SK-N-SH (cell line): ENCODE measurements around the gene GOLT1A. TPM values are rescaled to one million over a fixed set of nuclear protein-coding genes. Genes with fewer than 3 reads are reported as not detected.

Source experiments
- CTCF ChIA-PET: fragments of 300-600, 350-600 bp; formaldehyde crosslinking; extraction: SDS; loops from one replicate; lab custom pipeline; 2021; lab: Yijun Ruan, JAX
- POLR2A ChIA-PET: fragments of 350-600 bp; sonication (Branson Sonifier 250); formaldehyde crosslinking; extraction: SDS; loops from one replicate; lab custom pipeline; 2020; ENCODE audit warnings: antibody characterized with exemption, inconsistent platforms; lab: Yijun Ruan, JAX
- DNase-seq: peaks from one replicate; pipeline ENCODE4 v3.0.0; 2012
- H2AFZ ChIP-seq: fragments of 200-600 bp; sonication (generic); 2 replicates; pipeline ENCODE4 v1.8.1; 2016; ENCODE audit warnings: antibody characterized with exemption, mild to moderate bottlenecking, low read depth
- H3F3A ChIP-seq: fragments of 200-600 bp; sonication (generic); replicated peaks from 2 replicates; pipeline ENCODE3; 2016; ENCODE audit warnings: antibody characterized with exemption, mild to moderate bottlenecking; ENCODE audit not compliant: insufficient read depth
- H3K27ac ChIP-seq, 2 experiments: fragments of 200-500 bp in 1 of 2; fragments of 200-600 bp in 1 of 2; sonication (Bioruptor generic) in 1 of 2; sonication (generic), shearing (Covaris generic) in 1 of 2; 2 replicates each; pipeline versions ENCODE4 v1.5.1 to v1.6.1; 2014 to 2016; ENCODE audit warnings: low read depth in 2 of 2, inconsistent platforms in 1 of 2, low read length in 1 of 2, mild to moderate bottlenecking in 1 of 2, mixed read lengths in 1 of 2
- H3K27me3 ChIP-seq: fragments of 200-600 bp; sonication (generic), shearing (Covaris generic); 2 replicates; pipeline ENCODE4 v1.6.1; 2016; ENCODE audit warnings: mixed run types; ENCODE audit not compliant: insufficient read depth
- H3K36me3 ChIP-seq, 2 experiments: fragments of 200-500 bp in 1 of 2; fragments of 200-600 bp in 1 of 2; sonication (Bioruptor generic) in 1 of 2; sonication (generic) in 1 of 2; replicated peaks in 1 of 2; 2 replicates each; pipeline versions ENCODE3 to v1.5.1; 2014 to 2016; ENCODE audit warnings: low read length in 1 of 2, mild to moderate bottlenecking in 1 of 2; ENCODE audit not compliant: insufficient read depth in 2 of 2, control insufficient read depth in 1 of 2
- H3K4me1 ChIP-seq, 2 experiments: fragments of 200-500 bp in 1 of 2; fragments of 200-600 bp in 1 of 2; sonication (Bioruptor generic) in 1 of 2; sonication (generic), shearing (Covaris generic) in 1 of 2; 2 replicates each; pipeline versions ENCODE4 v1.5.1 to v1.6.1; 2014 to 2016; ENCODE audit warnings: low read depth in 1 of 2, low read length in 1 of 2, mixed run types in 1 of 2; ENCODE audit not compliant: insufficient read depth in 2 of 2, control insufficient read depth in 1 of 2
- H3K4me2 ChIP-seq: fragments of 200-600 bp; sonication (generic), shearing (Covaris generic); 2 replicates; pipeline ENCODE4 v1.6.1; 2017; ENCODE audit warnings: mixed run types
- H3K4me3 ChIP-seq, 2 experiments: fragments of 200-500 bp in 1 of 2; fragments of 200-600 bp in 1 of 2; sonication (Bioruptor generic) in 1 of 2; sonication (generic), shearing (Covaris generic) in 1 of 2; 2 replicates each; pipeline versions ENCODE4 v1.5.1 to v1.8.1; 2014 to 2016; ENCODE audit warnings: low read depth in 2 of 2, inconsistent platforms in 1 of 2, low read length in 1 of 2, mild to moderate bottlenecking in 1 of 2, mixed read lengths in 1 of 2, moderate library complexity in 1 of 2
- H3K79me2 ChIP-seq: fragments of 200-600 bp; sonication (generic); 2 replicates; pipeline ENCODE4 v1.8.1; 2017; ENCODE audit warnings: mild to moderate bottlenecking; ENCODE audit not compliant: insufficient read depth
- H3K9ac ChIP-seq: fragments of 200-600 bp; sonication (generic); 2 replicates; pipeline ENCODE4 v1.6.1; 2017; ENCODE audit warnings: mixed run types
- H3K9me2 ChIP-seq: fragments of 200-600 bp; sonication (generic); 2 replicates; pipeline ENCODE4 v1.6.1; 2017; ENCODE audit warnings: mixed run types
- H3K9me3 ChIP-seq: fragments of 200-600 bp; sonication (generic); 2 replicates; pipeline ENCODE4 v1.6.1; 2017; ENCODE audit warnings: mixed run types, mild to moderate bottlenecking, moderate library complexity
- H4K20me1 ChIP-seq: fragments of 200-600 bp; sonication (generic); 2 replicates; pipeline ENCODE4 v1.6.1; 2017; ENCODE audit warnings: mild to moderate bottlenecking, mixed run types; ENCODE audit not compliant: insufficient read depth
- ELF1 ChIP-seq: IDR thresholded peaks from 2 replicates; pipeline ENCODE4 v1.4.0; 2012
- EZH2phosphoT487 ChIP-seq: fragments of 200-600 bp; sonication (generic); IDR thresholded peaks from 2 replicates; pipeline ENCODE4 v1.6.1; 2017; ENCODE audit warnings: low read depth, mixed run types, mild to moderate bottlenecking, antibody characterized with exemption, moderate library complexity, borderline replicate concordance
- FOSL2 ChIP-seq: IDR thresholded peaks from 2 replicates; pipeline ENCODE4 v1.4.0; 2012; ENCODE audit warnings: low read depth, mild to moderate bottlenecking, moderate library complexity, borderline replicate concordance
- GABPA ChIP-seq: IDR thresholded peaks from 2 replicates; pipeline ENCODE4 v1.4.0; 2012; ENCODE audit warnings: low read depth, mild to moderate bottlenecking
- MAX ChIP-seq: IDR thresholded peaks from 2 replicates; pipeline ENCODE4 v1.4.0; 2012; ENCODE audit warnings: low read depth
- MEF2A ChIP-seq: IDR thresholded peaks from 2 replicates; pipeline ENCODE4 v1.4.0; 2012; ENCODE audit warnings: low read depth, borderline replicate concordance
- NFIC ChIP-seq: IDR thresholded peaks from 2 replicates; pipeline ENCODE4 v1.4.0; 2012; ENCODE audit warnings: borderline replicate concordance
- RAD21 ChIP-seq: IDR thresholded peaks from 2 replicates; pipeline ENCODE4 v1.6.1; 2012; ENCODE audit warnings: mild to moderate bottlenecking, low read length
- RCOR1 ChIP-seq: fragments of 150-350 bp; IDR thresholded peaks from 2 replicates; pipeline ENCODE4 v1.6.1; 2017; ENCODE audit warnings: antibody characterized with exemption, low read length
- RFX5 ChIP-seq: IDR thresholded peaks from 2 replicates; pipeline ENCODE4 v1.6.1; 2012; ENCODE audit warnings: mild to moderate bottlenecking, improper control_type of control experiment, low read length
- RXRA ChIP-seq: IDR thresholded peaks from 2 replicates; pipeline ENCODE4 v1.4.0; 2012; ENCODE audit warnings: low read depth, mild to moderate bottlenecking, borderline replicate concordance
- SIN3A ChIP-seq: IDR thresholded peaks from 2 replicates; pipeline ENCODE4 v1.6.1; 2012; ENCODE audit warnings: low read depth, mild to moderate bottlenecking, low read length, moderate library complexity, borderline replicate concordance
- TAF1 ChIP-seq: IDR thresholded peaks from 2 replicates; pipeline ENCODE4 v1.6.1; 2012; ENCODE audit warnings: low read depth, mild to moderate bottlenecking, low read length, moderate library complexity, borderline replicate concordance
- TEAD4 ChIP-seq: IDR thresholded peaks from 2 replicates; pipeline ENCODE4 v1.4.0; 2012; ENCODE audit warnings: mild to moderate bottlenecking, borderline replicate concordance; ENCODE audit not compliant: insufficient read depth
- ZBTB33 ChIP-seq: IDR thresholded peaks from 2 replicates; pipeline ENCODE4 v1.4.0; 2012; ENCODE audit warnings: low read depth, borderline replicate concordance
- WGBS: methylation state at CpG from one replicate; pipeline ENCODE4 v1.1.6; 2017; ENCODE audit warnings: low lambda C conversion rate; 5-methylcytosine and 5-hydroxymethylcytosine counted together
- polyA plus RNA-seq, 3 experiments: library from polyadenylated mRNA; depleted of rRNA; stranded (reverse); fragments of >200 nt; gene quantifications; 2 replicates each; pipeline ENCODE4 v1.2.3, GENCODE V29; 2012

GOLT1A gene
- polyA plus RNA-seq, 1 of the 3 experiments (the other 2 are of a cell fraction) = not detected

GRCh38 chr1:204202481-204202880 is 11.3 kb downstream of the GOLT1A start:
- Histone ChIP-seq H3K36me3 (no peaks in the 10 kb centered on the region), H3K9me3 (no peaks in the 10 kb centered on the region), H3K4me3 (no peak overlapping the region), H3K4me2 (no peak overlapping the region), H3F3A (no peaks in the 10 kb centered on the region), H3K4me1 (peaks cover 5 to 12% of the 10 kb centered on the region in 2 experiments; a peak in 2 of 4 replicates), H4K20me1 (no peaks in the 10 kb centered on the region), H2AFZ (no peak overlapping the region), H3K27ac (no peak overlapping the region), H3K27me3 (no peaks in the 10 kb centered on the region), H3K9ac (no peak overlapping the region), H3K79me2 (no peaks in the 10 kb centered on the region), H3K9me2 (no peaks in the 10 kb centered on the region)
- DNase-seq = no peak
- POLR2A ChIA-PET = no interaction called here
- 84% methylated on average over 4 of the region's 4 CpGs for WGBS
- CTCF ChIA-PET = interaction anchor here (0.6 to 7.4 kb wide), 5 partner anchors 16 to 1339 kb away, joined by 3 to 157 read pairs (median 3); partner anchors contain the start of gene REN
- TF ChIP-seq SIN3A (no peak), NFIC (no peak), RXRA (no peak), TEAD4 (no peak), RAD21 (no peak), ELF1 (no peak)

GRCh38 chr1:204201348-204202040 is 12.3 kb downstream of the GOLT1A start:
- ChIA-PET CTCF (interaction anchor here (1.0 to 7.4 kb wide), 4 partner anchors 40 to 197 kb away, joined by 3 to 157 read pairs (median 7); partner anchors contain the start of genes ETNK2 and REN), POLR2A (no interaction called here)
- H3K9ac ChIP-seq = no peak overlapping the region
- no peaks in the 10 kb centered on the region for H3K27me3 ChIP-seq
- no peak overlapping the region for H3K4me3 ChIP-seq
- no peaks in the 10 kb centered on the region for H3K9me2 ChIP-seq
- 80% methylated on average over 12 of the region's 12 CpGs for WGBS
- H3K4me1 ChIP-seq = peaks cover 2 to 14% of the 10 kb centered on the region in 2 experiments; a peak in 2 of 4 replicates
- no peak overlapping the region for H3K4me2 ChIP-seq
- no peak overlapping the region for H3K27ac ChIP-seq
- no peaks in the 10 kb centered on the region for H4K20me1 ChIP-seq
- no peaks in the 10 kb centered on the region for H3K79me2 ChIP-seq
- no peak for DNase-seq
- H2AFZ ChIP-seq = no peak overlapping the region
- H3K36me3 ChIP-seq = no peaks in the 10 kb centered on the region
- H3K9me3 ChIP-seq = no peaks in the 10 kb centered on the region
- H3F3A ChIP-seq = no peaks in the 10 kb centered on the region
- no peak for TF ChIP-seq MEF2A
- no peak for TF ChIP-seq TEAD4
- no peak for TF ChIP-seq ZBTB33
- TF ChIP-seq EZH2phosphoT487 = no peak
- no peak for TF ChIP-seq TAF1
- no peak for TF ChIP-seq RXRA
- no peak for TF ChIP-seq NFIC
- TF ChIP-seq ELF1 = no peak
- TF ChIP-seq FOSL2 = no peak
- no peak for TF ChIP-seq GABPA
- TF ChIP-seq RCOR1 = no peak
- no peak for TF ChIP-seq SIN3A
- no peak for TF ChIP-seq MAX
- no peak for TF ChIP-seq RFX5
